ENCODE data around the gene SLC16A3. TPM values are rescaled to one million over a fixed set of nuclear protein-coding genes. Genes with fewer than 3 reads are reported as not detected.

The SLC16A3 gene
- total RNA-seq, 3 donors from 2014 or later (not counting 1 experiment from before 2014, with no cell fraction given): 172 to 365 (median 296) TPM

DNA sequence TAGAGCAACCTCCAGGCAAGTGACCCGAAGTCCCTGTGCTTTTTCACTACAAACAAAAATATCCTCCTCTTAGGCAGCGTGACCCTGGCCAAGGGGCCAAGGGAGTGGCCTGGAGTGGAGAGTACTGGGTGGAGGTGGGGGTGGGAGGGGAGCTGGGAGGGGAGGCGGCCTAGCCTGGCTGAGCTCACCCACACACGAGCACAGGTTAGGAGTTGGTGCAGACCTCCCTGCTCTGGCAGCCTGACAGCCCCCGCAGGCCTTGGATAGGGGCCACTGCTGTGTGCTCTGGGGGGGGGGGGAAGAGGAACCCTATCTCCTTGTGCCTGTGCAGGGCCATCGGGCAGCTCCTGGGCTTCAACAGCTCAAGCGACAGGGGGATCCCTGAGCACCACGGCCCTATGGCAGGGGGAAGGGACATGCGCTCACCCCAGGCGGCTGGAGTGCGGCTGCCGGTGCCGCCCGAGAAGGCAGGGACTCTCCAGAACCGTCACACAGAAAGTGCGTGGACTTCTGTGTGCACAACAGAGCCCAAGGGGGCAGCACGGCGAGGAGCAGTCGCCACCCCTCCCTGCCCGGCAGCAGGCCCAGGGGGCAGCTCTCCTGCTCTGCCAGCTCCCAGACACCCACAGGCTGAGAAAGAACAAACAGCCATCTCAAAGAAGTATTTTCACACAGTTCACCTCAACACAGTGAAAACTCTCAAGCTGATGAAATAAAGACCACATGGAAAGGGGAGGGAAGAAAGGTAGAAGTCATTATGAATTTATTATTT lies 13.3 kb downstream of the SLC16A3 start:
- Histone ChIP-seq H3K36me3 (ENCODE audit: control insufficient read depth, insufficient read depth, low read length) (peaks cover 64% of the 10 kb centered on the region), H3K27me3 (ENCODE audit: control insufficient read depth, insufficient read depth, low read length) (no peaks in the 10 kb centered on the region), H3K4me3 (ENCODE audit: low read length) (no peak overlapping the region), H3K4me1 (ENCODE audit: control insufficient read depth, insufficient read depth, low read length) (peaks cover 69% of the 10 kb centered on the region), H3K27ac (ENCODE audit: low read length) (peak overlapping the region; percentile 51), H3K9me3 (ENCODE audit: control insufficient read depth, insufficient read depth, low read length) (no peaks in the 10 kb centered on the region)
- DNase-seq (peak; percentile 20 to 27), ATAC-seq (peak in 2 of 3 donors; percentile 0)
- Mint-ChIP-seq H3K27ac (peak overlapping the region; percentile 84 to 87), H3K4me3 (no peak overlapping the region), H3K9me3 (no peaks in the 10 kb centered on the region), H3K27me3 (ENCODE audit: low read depth in 2 of 2) (no peaks in the 10 kb centered on the region), H3K4me1 (peaks cover 59 to 81% of the 10 kb centered on the region in 2 donors), H3K36me3 (peaks cover 14% of the 10 kb centered on the region)
- TF ChIP-seq, protein P1, sequence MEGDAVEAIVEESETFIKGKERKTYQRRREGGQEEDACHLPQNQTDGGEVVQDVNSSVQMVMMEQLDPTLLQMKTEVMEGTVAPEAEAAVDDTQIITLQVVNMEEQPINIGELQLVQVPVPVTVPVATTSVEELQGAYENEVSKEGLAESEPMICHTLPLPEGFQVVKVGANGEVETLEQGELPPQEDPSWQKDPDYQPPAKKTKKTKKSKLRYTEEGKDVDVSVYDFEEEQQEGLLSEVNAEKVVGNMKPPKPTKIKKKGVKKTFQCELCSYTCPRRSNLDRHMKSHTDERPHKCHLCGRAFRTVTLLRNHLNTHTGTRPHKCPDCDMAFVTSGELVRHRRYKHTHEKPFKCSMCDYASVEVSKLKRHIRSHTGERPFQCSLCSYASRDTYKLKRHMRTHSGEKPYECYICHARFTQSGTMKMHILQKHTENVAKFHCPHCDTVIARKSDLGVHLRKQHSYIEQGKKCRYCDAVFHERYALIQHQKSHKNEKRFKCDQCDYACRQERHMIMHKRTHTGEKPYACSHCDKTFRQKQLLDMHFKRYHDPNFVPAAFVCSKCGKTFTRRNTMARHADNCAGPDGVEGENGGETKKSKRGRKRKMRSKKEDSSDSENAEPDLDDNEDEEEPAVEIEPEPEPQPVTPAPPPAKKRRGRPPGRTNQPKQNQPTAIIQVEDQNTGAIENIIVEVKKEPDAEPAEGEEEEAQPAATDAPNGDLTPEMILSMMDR (IDR thresholded peaks at IDR 0.05): no peak
- intact Hi-C loops (cut with micrococcal nuclease): loop anchor here (10.0 kb wide), 1 partner anchor 173 kb away; the partner anchor contains the start of genes HEXD and OGFOD3
- WGBS (ENCODE audit: insufficient coverage): 59% methylated on average over 19 of the region's 20 CpGs

DNA sequence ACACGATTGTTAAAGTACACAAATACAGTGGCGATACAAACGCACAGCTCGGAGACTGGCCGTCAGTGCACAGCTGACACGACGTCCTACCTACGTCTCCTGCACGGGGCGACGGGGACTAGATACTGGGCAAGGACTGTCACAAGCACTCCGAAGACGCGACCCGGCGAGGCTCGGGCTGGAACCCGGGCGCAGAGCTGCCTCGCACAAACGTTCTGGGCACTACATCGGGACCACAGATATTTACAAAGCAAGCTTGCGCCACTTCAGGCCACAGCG lies 13.8 kb downstream of the SLC16A3 start:
- 93% methylated on average over 24 of the region's 24 CpGs for WGBS (ENCODE audit: insufficient coverage)
- intact Hi-C loops (cut with micrococcal nuclease): loop anchor here (10.0 kb wide), 1 partner anchor 172 kb away; the partner anchor contains the start of genes HEXD and OGFOD3
- Mint-ChIP-seq H3K4me1 (peaks cover 57 to 81% of the 10 kb centered on the region in 2 donors), H3K9me3 (no peaks in the 10 kb centered on the region), H3K36me3 (peaks cover 14% of the 10 kb centered on the region), H3K27ac (peak overlapping the region; percentile 84 to 87), H3K27me3 (ENCODE audit: low read depth in 2 of 2) (no peaks in the 10 kb centered on the region), H3K4me3 (no peak overlapping the region)
- DNase-seq (no peak), ATAC-seq (no peak)
- H3K4me3 ChIP-seq (ENCODE audit: low read length): no peak overlapping the region
- peaks cover 69% of the 10 kb centered on the region for H3K36me3 ChIP-seq (ENCODE audit: control insufficient read depth, insufficient read depth, low read length)
- no peak overlapping the region for H3K27ac ChIP-seq (ENCODE audit: low read length)
- H3K27me3 ChIP-seq (ENCODE audit: control insufficient read depth, insufficient read depth, low read length): no peaks in the 10 kb centered on the region
- no peaks in the 10 kb centered on the region for H3K9me3 ChIP-seq (ENCODE audit: control insufficient read depth, insufficient read depth, low read length)
- TF ChIP-seq, protein P1 (IDR thresholded peaks at IDR 0.05): no peak
- peaks cover 69% of the 10 kb centered on the region for H3K4me1 ChIP-seq (ENCODE audit: control insufficient read depth, insufficient read depth, low read length)

DNA sequence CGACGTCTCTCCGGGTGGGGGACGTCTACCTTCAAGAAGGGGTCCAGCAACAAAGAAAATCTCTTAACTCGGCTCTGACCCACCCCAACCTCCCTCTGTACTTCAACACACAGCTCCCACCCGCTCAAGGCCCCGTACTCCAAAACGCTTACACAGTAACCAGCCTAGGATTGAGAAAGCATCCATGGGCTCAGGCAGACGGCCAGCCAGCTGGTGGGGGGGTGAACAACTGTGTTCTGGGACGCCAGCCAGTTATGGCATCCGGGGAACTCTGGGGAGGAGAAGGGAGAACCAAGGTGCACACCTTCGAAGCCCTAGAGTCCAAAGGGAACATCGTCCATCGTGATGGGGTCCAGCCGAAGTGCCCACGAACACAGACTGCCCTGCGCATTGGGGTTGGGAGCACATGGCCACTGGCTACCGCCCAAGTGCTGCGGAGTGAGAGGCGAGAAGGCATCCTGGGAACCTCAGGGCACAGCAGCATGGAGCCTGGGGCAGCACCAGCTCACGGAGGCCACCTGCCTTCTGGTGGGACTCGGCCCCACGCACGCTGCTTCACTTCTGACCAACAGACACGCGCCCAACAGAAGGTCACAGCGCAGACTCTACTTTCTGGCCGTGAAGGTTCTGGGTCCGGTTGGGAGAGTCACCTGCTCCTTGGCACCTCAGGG lies 14.3 kb downstream of the SLC16A3 start:
- no peak overlapping the region for H3K4me3 ChIP-seq (ENCODE audit: low read length)
- Mint-ChIP-seq H3K4me3 (no peak overlapping the region), H3K36me3 (peaks cover 18% of the 10 kb centered on the region), H3K9me3 (no peaks in the 10 kb centered on the region), H3K27me3 (ENCODE audit: low read depth in 2 of 2) (no peaks in the 10 kb centered on the region), H3K27ac (peak overlapping the region; percentile 87 to 88), H3K4me1 (peaks cover 60 to 84% of the 10 kb centered on the region in 2 donors)
- H3K27me3 ChIP-seq (ENCODE audit: control insufficient read depth, insufficient read depth, low read length): no peaks in the 10 kb centered on the region
- H3K27ac ChIP-seq (ENCODE audit: low read length): no peak overlapping the region
- intact Hi-C loops (cut with micrococcal nuclease): loop anchor here (10.0 kb wide), 1 partner anchor 172 kb away; the partner anchor contains the start of genes HEXD and OGFOD3
- ATAC-seq (no peak), DNase-seq (no peak)
- peaks cover 69% of the 10 kb centered on the region for H3K4me1 ChIP-seq (ENCODE audit: control insufficient read depth, insufficient read depth, low read length)
- H3K9me3 ChIP-seq (ENCODE audit: control insufficient read depth, insufficient read depth, low read length): no peaks in the 10 kb centered on the region
- peaks cover 69% of the 10 kb centered on the region for H3K36me3 ChIP-seq (ENCODE audit: control insufficient read depth, insufficient read depth, low read length)
- WGBS (ENCODE audit: insufficient coverage): 95% methylated on average over 29 of the region's 29 CpGs
- TF ChIP-seq, protein P1 (IDR thresholded peaks at IDR 0.05): no peak

Data from natural killer cell (primary cell).